ENCODE data around the gene C3orf52.

Gene C3orf52

DNA sequence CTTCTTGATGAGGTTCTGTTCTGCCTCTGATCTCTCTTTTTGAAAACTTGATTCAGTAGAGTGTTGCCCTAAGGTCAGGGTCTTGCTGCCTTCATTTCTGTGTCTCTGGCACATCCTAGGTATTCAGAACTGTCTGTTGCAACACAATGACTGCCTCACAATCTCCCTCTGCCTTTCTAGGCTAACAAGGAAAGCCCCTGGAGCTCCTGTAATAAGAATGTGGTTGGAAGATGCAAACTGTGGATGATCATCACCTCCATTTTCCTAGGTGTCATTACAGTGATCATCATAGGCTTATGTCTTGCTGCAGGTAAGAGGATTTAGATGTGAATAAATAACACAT, 7.0 kb downstream of the C3orf52 start:
- DNase-seq (ENCODE audit: low read depth): peak; percentile 36
- TF ChIP-seq, protein P1, sequence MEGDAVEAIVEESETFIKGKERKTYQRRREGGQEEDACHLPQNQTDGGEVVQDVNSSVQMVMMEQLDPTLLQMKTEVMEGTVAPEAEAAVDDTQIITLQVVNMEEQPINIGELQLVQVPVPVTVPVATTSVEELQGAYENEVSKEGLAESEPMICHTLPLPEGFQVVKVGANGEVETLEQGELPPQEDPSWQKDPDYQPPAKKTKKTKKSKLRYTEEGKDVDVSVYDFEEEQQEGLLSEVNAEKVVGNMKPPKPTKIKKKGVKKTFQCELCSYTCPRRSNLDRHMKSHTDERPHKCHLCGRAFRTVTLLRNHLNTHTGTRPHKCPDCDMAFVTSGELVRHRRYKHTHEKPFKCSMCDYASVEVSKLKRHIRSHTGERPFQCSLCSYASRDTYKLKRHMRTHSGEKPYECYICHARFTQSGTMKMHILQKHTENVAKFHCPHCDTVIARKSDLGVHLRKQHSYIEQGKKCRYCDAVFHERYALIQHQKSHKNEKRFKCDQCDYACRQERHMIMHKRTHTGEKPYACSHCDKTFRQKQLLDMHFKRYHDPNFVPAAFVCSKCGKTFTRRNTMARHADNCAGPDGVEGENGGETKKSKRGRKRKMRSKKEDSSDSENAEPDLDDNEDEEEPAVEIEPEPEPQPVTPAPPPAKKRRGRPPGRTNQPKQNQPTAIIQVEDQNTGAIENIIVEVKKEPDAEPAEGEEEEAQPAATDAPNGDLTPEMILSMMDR (conservative IDR thresholded peaks at IDR 0.05; ENCODE audit: control insufficient read depth, insufficient read depth, low read depth, low read length): no peak
- H3K4me3 ChIP-seq (ENCODE audit: control insufficient read depth, low read depth, low read length): no peak overlapping the region

DNA sequence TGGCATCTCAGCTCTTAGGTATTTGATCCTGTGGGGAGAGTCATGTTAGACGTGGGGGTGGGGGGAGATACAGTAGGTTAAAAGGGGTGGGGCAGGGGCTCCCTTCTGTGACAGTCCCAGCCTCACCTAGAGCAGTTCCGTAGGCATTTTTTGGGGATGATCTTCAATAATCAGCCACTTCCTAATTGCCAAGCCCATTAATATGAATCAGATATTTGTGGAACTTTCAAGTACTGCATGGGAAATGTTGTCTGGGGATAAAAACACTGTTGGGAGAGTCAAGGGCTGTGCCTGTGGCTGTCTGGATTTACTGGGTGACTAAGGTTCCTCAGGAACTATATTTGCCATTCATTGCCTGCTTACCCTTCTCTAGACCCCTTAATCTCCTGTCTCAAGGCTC, 9.5 kb downstream of the C3orf52 start:
- TF ChIP-seq, protein P1 (conservative IDR thresholded peaks at IDR 0.05; ENCODE audit: control insufficient read depth, insufficient read depth, low read depth, low read length): no peak
- no peak for DNase-seq (ENCODE audit: low read depth)
- no peak overlapping the region for H3K4me3 ChIP-seq (ENCODE audit: control insufficient read depth, low read depth, low read length)

DNA sequence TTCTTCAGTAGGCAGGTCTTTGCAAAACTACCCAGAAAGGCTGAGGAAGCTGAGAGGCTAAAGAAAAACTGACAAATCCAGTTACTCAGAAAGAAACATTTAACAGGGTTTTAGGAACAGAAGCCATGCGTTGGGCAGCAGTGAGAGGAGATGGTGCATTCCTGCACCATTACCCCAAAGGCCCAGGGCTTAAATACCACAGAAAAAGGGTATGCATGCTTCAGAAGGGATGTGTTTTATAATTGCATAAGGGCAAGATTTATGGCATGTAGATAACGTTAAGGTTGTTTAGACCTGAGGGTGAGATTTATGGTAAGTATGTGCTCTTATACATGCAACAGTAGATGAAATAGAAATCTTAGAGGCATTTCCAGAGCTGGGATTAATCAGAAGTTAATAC, 10.0 kb downstream of the C3orf52 start:
- DNase-seq (ENCODE audit: low read depth): no peak
- TF ChIP-seq, protein P1 (conservative IDR thresholded peaks at IDR 0.05; ENCODE audit: control insufficient read depth, insufficient read depth, low read depth, low read length): no peak
- no peak overlapping the region for H3K4me3 ChIP-seq (ENCODE audit: control insufficient read depth, low read depth, low read length)

DNA sequence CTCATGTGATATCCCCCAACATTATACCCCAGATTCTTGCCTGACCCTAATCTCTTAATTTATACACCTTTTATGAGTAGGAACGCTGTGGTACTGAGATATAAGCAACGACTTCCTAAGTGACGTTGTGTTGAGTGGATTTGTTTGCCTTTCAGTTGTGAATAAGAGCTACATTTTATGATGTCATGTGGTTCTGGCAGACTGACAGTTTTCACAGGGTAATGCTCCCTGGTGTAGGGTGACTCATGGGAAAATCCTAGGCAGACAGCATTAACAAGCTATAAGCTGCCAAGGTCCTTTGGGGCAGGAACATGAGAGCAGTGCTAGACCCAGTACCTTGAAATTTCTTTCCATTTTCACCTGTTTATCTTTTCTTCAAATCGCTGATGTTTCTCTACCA, 11.2 kb downstream of the C3orf52 start:
- no peak overlapping the region for H3K4me3 ChIP-seq (ENCODE audit: control insufficient read depth, low read depth, low read length)
- TF ChIP-seq, protein P1 (conservative IDR thresholded peaks at IDR 0.05; ENCODE audit: control insufficient read depth, insufficient read depth, low read depth, low read length): no peak
- peak; percentile 100 for DNase-seq (ENCODE audit: low read depth)

DNA sequence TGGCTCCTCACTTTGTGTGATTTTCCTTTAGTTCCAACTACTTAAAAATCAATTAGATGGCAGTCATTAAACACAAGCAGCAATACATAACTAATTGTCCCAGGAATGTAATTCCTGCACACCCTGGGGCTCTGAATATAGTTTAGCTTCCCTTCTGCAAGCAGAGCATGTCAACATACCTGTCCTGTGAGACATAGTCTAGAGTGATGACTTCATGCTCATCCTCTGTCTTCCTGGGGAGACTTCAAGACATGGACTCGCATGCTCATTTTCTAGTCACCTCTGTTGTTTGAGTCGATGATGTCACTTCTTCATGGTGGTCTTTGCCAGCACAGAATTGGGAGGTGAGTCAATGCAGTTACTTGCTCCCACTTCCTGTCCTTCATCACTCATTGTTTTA, 15.7 kb downstream of the C3orf52 start:
- TF ChIP-seq, protein P1 (conservative IDR thresholded peaks at IDR 0.05; ENCODE audit: control insufficient read depth, insufficient read depth, low read depth, low read length): no peak
- DNase-seq (ENCODE audit: low read depth): peak; percentile 87
- no peak overlapping the region for H3K4me3 ChIP-seq (ENCODE audit: control insufficient read depth, low read depth, low read length)

DNA sequence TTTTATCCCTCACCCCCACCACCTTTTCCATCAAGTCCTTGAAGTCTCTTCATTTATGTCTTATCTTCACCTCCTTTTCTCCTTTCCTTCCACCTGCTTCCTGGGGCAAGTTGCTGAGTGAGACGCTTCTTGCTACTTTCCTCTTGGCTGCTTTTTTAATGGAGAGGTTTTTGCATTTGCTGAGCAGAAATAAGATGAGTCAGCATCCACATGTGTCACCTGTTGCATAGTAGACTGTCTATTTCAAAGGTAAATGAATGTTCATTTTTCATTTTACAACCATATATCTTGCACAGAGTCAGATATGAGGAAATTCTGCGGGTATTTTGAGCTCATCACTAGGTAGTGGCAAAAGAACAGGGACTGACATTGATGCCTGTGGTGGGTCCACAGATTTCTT, 18.6 kb downstream of the C3orf52 start:
- TF ChIP-seq, protein P1 (conservative IDR thresholded peaks at IDR 0.05; ENCODE audit: control insufficient read depth, insufficient read depth, low read depth, low read length): no peak
- H3K4me3 ChIP-seq (ENCODE audit: control insufficient read depth, low read depth, low read length): no peak overlapping the region
- DNase-seq (ENCODE audit: low read depth): no peak

DNA sequence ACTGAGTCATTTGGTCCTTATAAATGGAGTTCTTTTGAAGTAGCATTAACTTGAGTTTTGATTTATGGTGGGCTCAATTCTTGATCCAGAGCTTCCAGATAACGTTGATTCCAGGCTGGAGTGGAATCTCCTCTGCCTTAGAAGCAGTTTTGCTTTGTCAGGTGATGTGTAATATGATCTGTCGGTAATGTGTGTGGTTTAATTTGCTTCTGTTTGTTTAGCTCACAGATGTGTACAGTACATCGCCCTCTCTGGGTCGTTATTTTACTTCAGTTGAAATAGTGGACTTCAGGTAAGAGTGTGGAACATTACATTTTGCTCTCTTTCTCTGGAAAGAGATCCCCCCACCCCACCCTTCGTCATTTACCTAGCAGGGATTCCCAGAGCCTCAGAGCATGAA, 23.1 kb downstream of the C3orf52 start:
- DNase-seq (ENCODE audit: low read depth): no peak

More for the DNA sequence above, 23.1 kb downstream of the C3orf52 start:
- no peak overlapping the region for H3K4me3 ChIP-seq (ENCODE audit: control insufficient read depth, low read depth, low read length)
- TF ChIP-seq, protein P1 (conservative IDR thresholded peaks at IDR 0.05; ENCODE audit: control insufficient read depth, insufficient read depth, low read depth, low read length): no peak

Data from fibroblast of mammary gland (primary cell).